Prostate gland (tissue), 2 donors: ENCODE measurements around the gene TMEM158.

Experiments used
- POLR2AphosphoS5 ChIP-seq: sonication (generic); formaldehyde crosslinking; IDR thresholded peaks from one replicate; pipeline ENCODE4 v1.6.1; 2017; ENCODE audit warnings: antibody characterized with exemption
- TF ChIP-seq, protein P1 (sequence below), 4 experiments: fragments of 200-600 bp in 2 of 4; fragments of 450-650 bp in 2 of 4; sonication (generic) in 2 of 4; IDR thresholded peaks; 1 replicate in 3 of 4; 2 replicates in 1 of 4; pipeline ENCODE4 v1.5.1; 2016 to 2019; ENCODE audit warnings: antibody characterized with exemption in 4 of 4, mild to moderate bottlenecking in 2 of 4, moderate library complexity in 2 of 4

DNA sequence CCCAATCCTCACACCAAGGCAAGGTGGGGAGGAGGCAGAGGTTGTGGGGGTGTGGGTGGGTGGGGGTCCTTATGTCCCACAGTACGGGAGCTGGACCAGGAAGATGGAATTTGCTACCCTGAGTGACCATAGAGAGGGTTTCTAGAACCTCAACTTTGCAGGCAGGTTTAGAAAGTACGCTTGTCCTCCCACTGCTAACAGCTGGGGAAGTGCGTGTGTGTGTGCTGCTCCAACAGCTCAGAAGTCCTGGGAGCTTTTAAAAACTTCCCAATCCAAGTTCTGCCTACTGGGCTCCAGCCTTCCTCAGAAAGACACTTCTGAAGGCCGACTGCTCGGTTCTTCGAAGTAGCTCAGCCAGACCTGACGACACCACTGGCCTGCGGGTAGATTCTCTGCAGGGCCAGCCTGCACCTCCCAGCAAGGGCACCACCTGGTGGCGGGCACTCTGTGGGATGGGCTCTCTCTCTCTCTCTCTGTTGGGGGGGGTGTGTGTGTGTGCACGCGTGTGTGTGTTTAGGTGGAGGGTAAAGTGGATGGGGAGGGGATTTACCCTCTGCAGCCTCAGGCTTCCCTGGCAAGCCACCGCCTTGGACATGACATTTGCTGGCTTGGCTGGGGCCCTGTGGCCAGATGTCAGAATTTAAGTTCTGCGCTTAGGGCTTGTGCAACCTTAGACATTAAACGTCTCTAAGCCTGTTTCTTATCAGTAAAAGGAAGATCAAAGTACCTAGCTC lies 15.6 kb downstream of the TMEM158 start:
- peak; percentile 38 for TF ChIP-seq POLR2AphosphoS5
- TF ChIP-seq, protein P1, sequence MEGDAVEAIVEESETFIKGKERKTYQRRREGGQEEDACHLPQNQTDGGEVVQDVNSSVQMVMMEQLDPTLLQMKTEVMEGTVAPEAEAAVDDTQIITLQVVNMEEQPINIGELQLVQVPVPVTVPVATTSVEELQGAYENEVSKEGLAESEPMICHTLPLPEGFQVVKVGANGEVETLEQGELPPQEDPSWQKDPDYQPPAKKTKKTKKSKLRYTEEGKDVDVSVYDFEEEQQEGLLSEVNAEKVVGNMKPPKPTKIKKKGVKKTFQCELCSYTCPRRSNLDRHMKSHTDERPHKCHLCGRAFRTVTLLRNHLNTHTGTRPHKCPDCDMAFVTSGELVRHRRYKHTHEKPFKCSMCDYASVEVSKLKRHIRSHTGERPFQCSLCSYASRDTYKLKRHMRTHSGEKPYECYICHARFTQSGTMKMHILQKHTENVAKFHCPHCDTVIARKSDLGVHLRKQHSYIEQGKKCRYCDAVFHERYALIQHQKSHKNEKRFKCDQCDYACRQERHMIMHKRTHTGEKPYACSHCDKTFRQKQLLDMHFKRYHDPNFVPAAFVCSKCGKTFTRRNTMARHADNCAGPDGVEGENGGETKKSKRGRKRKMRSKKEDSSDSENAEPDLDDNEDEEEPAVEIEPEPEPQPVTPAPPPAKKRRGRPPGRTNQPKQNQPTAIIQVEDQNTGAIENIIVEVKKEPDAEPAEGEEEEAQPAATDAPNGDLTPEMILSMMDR (IDR thresholded peaks at IDR 0.05) = peak; percentile 56 to 96 (median 92)
